T-helper 1 cell (primary cell): Measurements from ENCODE around the gene SEZ6L.
A peak's percentile ranks its signal among the peaks of the same experiment; 100 is the strongest.

ENCODE experiments used
- DNase-seq, 5 donors: peaks; one replicate each; pipeline ENCODE4 v3.0.0-alpha.2; 2012 to 2020

Gene SEZ6L

GRCh38 chr22:26342745-26343410 is 173.6 kb downstream of the SEZ6L start:
- no peak for DNase-seq

- DNase-seq: no peak
Measured at GRCh38 chr22:26345496-26345895, 176.2 kb downstream of the SEZ6L start.

GRCh38 chr22:26348810-26349526 is 179.7 kb downstream of the SEZ6L start:
- no peak for DNase-seq

- DNase-seq: no peak
Measured at GRCh38 chr22:26354707-26355106, 185.4 kb downstream of the SEZ6L start.

GRCh38 chr22:26357281-26357680 is 188.0 kb downstream of the SEZ6L start:
- DNase-seq: no peak

GRCh38 chr22:26357813-26358212 is 188.6 kb downstream of the SEZ6L start:
- no peak for DNase-seq

GRCh38 chr22:26359156-26359555 is 189.9 kb downstream of the SEZ6L start:
- no peak for DNase-seq

GRCh38 chr22:26360169-26360885 is 191.1 kb downstream of the SEZ6L start:
- peak; percentile 19 to 61 (median 50) for DNase-seq

- no peak for DNase-seq
Measured at GRCh38 chr22:26362471-26362870, 193.2 kb downstream of the SEZ6L start.

- peak in 4 of 5 donors; percentile 26 to 66 (median 30) for DNase-seq
Measured at GRCh38 chr22:26364066-26365015, 195.1 kb downstream of the SEZ6L start.

GRCh38 chr22:26367402-26368245 is 198.4 kb downstream of the SEZ6L start:
- peak; percentile 10 to 57 (median 42) for DNase-seq

- no peak for DNase-seq
Measured at GRCh38 chr22:26372890-26373289, 203.6 kb downstream of the SEZ6L start.

GRCh38 chr22:26374391-26375026 is 205.2 kb downstream of the SEZ6L start:
- no peak for DNase-seq

- DNase-seq: peak in 1 of 5 donors; percentile 15
Measured at GRCh38 chr22:26377170-26377830, 208.0 kb downstream of the SEZ6L start.

GRCh38 chr22:26380072-26380830 is 211.0 kb downstream of the SEZ6L start:
- no peak for DNase-seq

- DNase-seq: no peak
Measured at GRCh38 chr22:26382782-26383181, 213.5 kb downstream of the SEZ6L start.

GRCh38 chr22:26383968-26384556 is 214.8 kb downstream of the SEZ6L start:
- no peak for DNase-seq

- DNase-seq: no peak
Measured at GRCh38 chr22:26385164-26385563, 215.9 kb downstream of the SEZ6L start.

- DNase-seq: no peak
Measured at GRCh38 chr22:26389125-26389524, 219.9 kb downstream of the SEZ6L start.
